GM11168 (cell line): Measurements from ENCODE around the gene ZNF558.
"Not testable (repeated sequence)": the region's sequence is repeated elsewhere in the genome, so short reads cannot be mapped to it uniquely, and the experiment has no call there.

Experiments used
- in situ Hi-C: fragments of 300-500 bp; cut with MboI; formaldehyde crosslinking; loops from one replicate; pipeline ENCODE4 v1.12.0; 2022; ENCODE audit warnings: low sequenced_read_pairs; ENCODE audit not compliant: unreplicated experiment

The ZNF558 gene

GRCh38 chr19:8811315-8812172 lies 20.6 kb downstream of the ZNF558 start:
- in situ Hi-C loops, result no loop called here

GRCh38 chr19:8806661-8807060 lies 25.4 kb downstream of the ZNF558 start:
- in situ Hi-C loops, result no loop called here

- in situ Hi-C loops, result no loop called here
Observed at GRCh38 chr19:8794823-8795222, 37.3 kb downstream of the ZNF558 start.

- in situ Hi-C loops, result not testable (repeated sequence)
Observed at GRCh38 chr19:8773587-8773986, 58.5 kb downstream of the ZNF558 start.

GRCh38 chr19:8769265-8769664 lies 62.8 kb downstream of the ZNF558 start:
- in situ Hi-C loops, result not testable (repeated sequence)

GRCh38 chr19:8767257-8767656 lies 64.8 kb downstream of the ZNF558 start:
- in situ Hi-C loops, result not testable (repeated sequence)
